HepG2 (cell line): ENCODE results near the gene POLR1H. TPM values are rescaled to one million over a fixed set of nuclear protein-coding genes. Genes with fewer than 3 reads are reported as not detected.

Source experiments
- CHCHD3 ChIP-seq: sonication (generic); formaldehyde crosslinking; IDR thresholded peaks from 2 replicates; pipeline ENCODE4 v1.8.0; 2022; ENCODE audit warnings: mild to moderate bottlenecking, missing genetic modification reagents, moderate library complexity
- HDAC2 ChIP-seq: sonication (generic); formaldehyde crosslinking; IDR thresholded peaks from 2 replicates; pipeline ENCODE4 v1.4.0; 2020; ENCODE audit warnings: missing genetic modification reagents
- HINFP ChIP-seq: sonication (generic); formaldehyde crosslinking; IDR thresholded peaks from 2 replicates; pipeline ENCODE4 v1.4.0; 2020; ENCODE audit warnings: low read depth, mild to moderate bottlenecking, missing genetic modification reagents
- HOMEZ ChIP-seq: IDR thresholded peaks from 2 replicates; pipeline ENCODE4 v1.6.1; 2016; ENCODE audit warnings: low read depth
- KLF9 ChIP-seq: IDR thresholded peaks from 2 replicates; pipeline ENCODE4 v1.6.1; 2016; ENCODE audit warnings: low read depth
- PCBP1 ChIP-seq: fragments of 200-400 bp; formaldehyde crosslinking; IDR thresholded peaks from 2 replicates; pipeline ENCODE4 v1.6.1; 2017; ENCODE audit warnings: mild to moderate bottlenecking, low read depth, low read length, borderline replicate concordance
- REPIN1 ChIP-seq: sonication (generic); formaldehyde crosslinking; IDR thresholded peaks from 2 replicates; pipeline ENCODE4 v1.8.0; 2022; ENCODE audit warnings: missing genetic modification reagents, low read depth, mild to moderate bottlenecking, borderline replicate concordance
- TGIF2 ChIP-seq: IDR thresholded peaks from 2 replicates; pipeline ENCODE4 v1.6.1; 2016; ENCODE audit warnings: control low read depth, missing compliant biosample characterization
- THAP7 ChIP-seq: sonication (generic); formaldehyde crosslinking; IDR thresholded peaks from 2 replicates; pipeline ENCODE4 v1.8.1; 2023; ENCODE audit warnings: mild to moderate bottlenecking, missing genetic modification reagents
- ZBTB43 ChIP-seq: sonication (generic); formaldehyde crosslinking; conservative IDR thresholded peaks from 2 replicates; pipeline ENCODE4 v1.4.0; 2020; ENCODE audit warnings: missing genetic modification reagents
- ZNF101 ChIP-seq: sonication (generic); formaldehyde crosslinking; IDR thresholded peaks from 2 replicates; pipeline ENCODE4 v1.4.0; 2020; ENCODE audit warnings: mild to moderate bottlenecking, low read depth, missing genetic modification reagents, borderline replicate concordance
- ZNF569 ChIP-seq: sonication (generic); formaldehyde crosslinking; IDR thresholded peaks from 2 replicates; pipeline ENCODE4 v1.5.0; 2020; ENCODE audit warnings: mild to moderate bottlenecking, missing genetic modification reagents, moderate library complexity, borderline replicate concordance
- ZNF644 ChIP-seq: IDR thresholded peaks from 2 replicates; pipeline ENCODE4 v1.6.1; 2016; ENCODE audit warnings: low read depth
- ZNF770 ChIP-seq: sonication (generic); formaldehyde crosslinking; IDR thresholded peaks from 2 replicates; pipeline ENCODE4 v1.5.0; 2020; ENCODE audit warnings: mild to moderate bottlenecking, missing genetic modification reagents
- ZNF792 ChIP-seq: IDR thresholded peaks from 2 replicates; pipeline ENCODE4 v1.6.1; 2016
- ZNF816 ChIP-seq: sonication (generic); formaldehyde crosslinking; IDR thresholded peaks from 2 replicates; pipeline ENCODE4 v1.8.0; 2022; ENCODE audit warnings: missing genetic modification reagents, mild to moderate bottlenecking, borderline replicate concordance
- ZNF841 ChIP-seq: sonication (generic); formaldehyde crosslinking; IDR thresholded peaks from 2 replicates; pipeline ENCODE4 v1.8.1; 2023; ENCODE audit warnings: missing genetic modification reagents, borderline replicate concordance
- polyA plus RNA-seq, 8 experiments: library from polyadenylated mRNA; depleted of rRNA in 3 of 8; stranded (reverse) in 7 of 8; unstranded in 1 of 8; fragments of >200 nt; fragmentation: Illumina TruSeq in 4 of 8; extraction: Trizol in 4 of 8; gene quantifications; 2 replicates each; pipeline versions ENCODE4 v1.2.1 to v1.2.3, GENCODE V29; 2011 to 2016; ENCODE audit warnings: low read depth in 4 of 8, missing spikeins in 1 of 8, mixed read lengths in 1 of 8; ENCODE audit not compliant: insufficient read depth in 1 of 8
- total RNA-seq, 5 experiments: library from RNA; depleted of rRNA; stranded (reverse); fragments of >200 nt; fragmentation: Illumina TruSeq; extraction: Trizol; gene quantifications; 2 replicates each; pipeline ENCODE4 v1.2.3, GENCODE V29; 2016; ENCODE audit warnings: low read depth in 1 of 5
- TF ChIP-seq, protein P1 (sequence below): IDR thresholded peaks from 2 replicates; pipeline ENCODE4 v1.6.1; 2012; ENCODE audit warnings: inconsistent platforms
- TF ChIP-seq, protein P2 (sequence below): sonication (generic); IDR thresholded peaks from 2 replicates; pipeline ENCODE4 v1.6.1; 2016; ENCODE audit warnings: low read depth, borderline replicate concordance
- TF ChIP-seq, protein P3 (sequence below): sonication (generic); formaldehyde crosslinking; IDR thresholded peaks from 2 replicates; pipeline ENCODE4 v1.4.0; 2020; ENCODE audit warnings: mild to moderate bottlenecking, missing genetic modification reagents

POLR1H gene
- total and polyA plus RNA-seq, 2 of the 13 experiments (the other 11 are each of a cell fraction or from before 2014, with no cell fraction given) = 61.4 to 79.8 TPM

GRCh38 chr6:30061092-30061857 is at the start of gene POLR1H (continued):
- TF ChIP-seq HDAC2 (CRISPR knock-in tag) (peak; percentile 92), PCBP1 (no peak), REPIN1 (CRISPR knock-in tag) (peak; percentile 56), THAP7 (CRISPR knock-in tag) (0 out of 2 replicates have a peak, but pooled peaks have one; percentile 29), ZNF792 (CRISPR knock-in tag) (peak; percentile 92), HINFP (peak; percentile 12; the same call in 1 of the 2 replicates), ZNF644 (CRISPR knock-in tag) (no peak), HOMEZ (CRISPR knock-in tag) (no peak), ZNF101 (CRISPR knock-in tag) (no peak), ZNF569 (CRISPR knock-in tag) (peak; percentile 65), KLF9 (CRISPR knock-in tag) (no peak), CHCHD3 (CRISPR knock-in tag) (peak; percentile 71; the same call in 1 of the 2 replicates), ZNF770 (CRISPR knock-in tag) (peak; percentile 36; the same call in 1 of the 2 replicates), TGIF2 (CRISPR knock-in tag) (peak; percentile 91), ZNF841 (CRISPR knock-in tag) (no peak), ZBTB43 (CRISPR knock-in tag) (peak; percentile 89), ZNF816 (CRISPR knock-in tag) (no peak)
- TF ChIP-seq, protein P1, sequence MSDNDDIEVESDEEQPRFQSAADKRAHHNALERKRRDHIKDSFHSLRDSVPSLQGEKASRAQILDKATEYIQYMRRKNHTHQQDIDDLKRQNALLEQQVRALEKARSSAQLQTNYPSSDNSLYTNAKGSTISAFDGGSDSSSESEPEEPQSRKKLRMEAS = peak; percentile 74
- TF ChIP-seq, protein P2, sequence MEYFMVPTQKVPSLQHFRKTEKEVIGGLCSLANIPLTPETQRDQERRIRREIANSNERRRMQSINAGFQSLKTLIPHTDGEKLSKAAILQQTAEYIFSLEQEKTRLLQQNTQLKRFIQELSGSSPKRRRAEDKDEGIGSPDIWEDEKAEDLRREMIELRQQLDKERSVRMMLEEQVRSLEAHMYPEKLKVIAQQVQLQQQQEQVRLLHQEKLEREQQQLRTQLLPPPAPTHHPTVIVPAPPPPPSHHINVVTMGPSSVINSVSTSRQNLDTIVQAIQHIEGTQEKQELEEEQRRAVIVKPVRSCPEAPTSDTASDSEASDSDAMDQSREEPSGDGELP = no peak; the same call in 1 of the 2 replicates
- TF ChIP-seq, protein P3, sequence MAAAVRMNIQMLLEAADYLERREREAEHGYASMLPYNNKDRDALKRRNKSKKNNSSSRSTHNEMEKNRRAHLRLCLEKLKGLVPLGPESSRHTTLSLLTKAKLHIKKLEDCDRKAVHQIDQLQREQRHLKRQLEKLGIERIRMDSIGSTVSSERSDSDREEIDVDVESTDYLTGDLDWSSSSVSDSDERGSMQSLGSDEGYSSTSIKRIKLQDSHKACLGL (CRISPR knock-in tag) = peak; percentile 65; the same call in 1 of the 2 replicates
